GM18861 (cell line): ENCODE data around the gene TTN.

Experiments used
- ATAC-seq: cut with Tn5 transposase; IDR thresholded peaks from one replicate; pipeline ENCODE4 v1.9.1; 2021; ENCODE audit not compliant: unreplicated experiment

Gene TTN

GRCh38 chr2:178819147-178819875, 12.1 kb upstream of the TTN start:
- no peak for ATAC-seq

- no peak for ATAC-seq
Measured at GRCh38 chr2:178811901-178812300, 4.7 kb upstream of the TTN start.

GRCh38 chr2:178811045-178811444, 3.8 kb upstream of the TTN start:
- no peak for ATAC-seq

GRCh38 chr2:178810422-178810821, 3.2 kb upstream of the TTN start:
- no peak for ATAC-seq

GRCh38 chr2:178806543-178806942, 680 bp downstream of the TTN start:
- ATAC-seq, result no peak

GRCh38 chr2:178805457-178805856, 1.8 kb downstream of the TTN start:
- no peak for ATAC-seq

- ATAC-seq, result no peak
Measured at GRCh38 chr2:178804791-178805190, 2.4 kb downstream of the TTN start.

- ATAC-seq, result no peak
Measured at GRCh38 chr2:178800510-178800909, 6.7 kb downstream of the TTN start.

GRCh38 chr2:178799305-178799704, 7.9 kb downstream of the TTN start:
- ATAC-seq, result no peak

- ATAC-seq, result no peak
Measured at GRCh38 chr2:178796079-178796677, 11.0 kb downstream of the TTN start.

- no peak for ATAC-seq
Measured at GRCh38 chr2:178787934-178788333, 19.3 kb downstream of the TTN start.

- ATAC-seq, result no peak
Measured at GRCh38 chr2:178787155-178787554, 20.1 kb downstream of the TTN start.

- ATAC-seq, result no peak
Measured at GRCh38 chr2:178783889-178784288, 23.3 kb downstream of the TTN start.

- no peak for ATAC-seq
Measured at GRCh38 chr2:178782236-178782635, 25.0 kb downstream of the TTN start.

GRCh38 chr2:178777577-178777976, 29.6 kb downstream of the TTN start:
- ATAC-seq, result no peak

GRCh38 chr2:178776751-178777150, 30.5 kb downstream of the TTN start:
- no peak for ATAC-seq

GRCh38 chr2:178775975-178776374, 31.2 kb downstream of the TTN start:
- ATAC-seq, result no peak

- no peak for ATAC-seq
Measured at GRCh38 chr2:178770518-178770917, 36.7 kb downstream of the TTN start.

GRCh38 chr2:178767094-178768060, 39.8 kb downstream of the TTN start:
- ATAC-seq, result no peak

- ATAC-seq, result no peak
Measured at GRCh38 chr2:178764097-178764496, 43.1 kb downstream of the TTN start.

GRCh38 chr2:178761759-178762371, 45.4 kb downstream of the TTN start:
- ATAC-seq, result peak; percentile 48
